ENCODE results near the gene SPACA1. TPM values are rescaled to one million over a fixed set of nuclear protein-coding genes. Genes with fewer than 3 reads are reported as not detected.
"Not testable (repeated sequence)": the region's sequence is repeated elsewhere in the genome, so short reads cannot be mapped to it uniquely, and the experiment has no call there.

Gene SPACA1, protein sequence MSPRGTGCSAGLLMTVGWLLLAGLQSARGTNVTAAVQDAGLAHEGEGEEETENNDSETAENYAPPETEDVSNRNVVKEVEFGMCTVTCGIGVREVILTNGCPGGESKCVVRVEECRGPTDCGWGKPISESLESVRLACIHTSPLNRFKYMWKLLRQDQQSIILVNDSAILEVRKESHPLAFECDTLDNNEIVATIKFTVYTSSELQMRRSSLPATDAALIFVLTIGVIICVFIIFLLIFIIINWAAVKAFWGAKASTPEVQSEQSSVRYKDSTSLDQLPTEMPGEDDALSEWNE
- not detected for polyA plus RNA-seq (ENCODE audit: insufficient read depth in 1 of 5, insufficient read length in 5 of 5, low replicate concordance in 1 of 5)
- long read RNA-seq, donor 1 = 0 reads
- long read RNA-seq, donor 2 = 0 reads
- long read RNA-seq, donor 3 = 0 reads
- long read RNA-seq, donor 4 = 0 reads
- long read RNA-seq, donor 5 = 0 reads
- long read RNA-seq, donor 6 = 0 reads
- long read RNA-seq, donor 7 = 0 reads
- long read RNA-seq, donor 8 = 0 reads

GRCh38 chr6:88047510-88048150 lies at the start of gene SPACA1:
Gene SPACA1, plus strand, starts transcription at chr6:88047841. Its CDS starts 65 bp downstream, at chr6:88047906.
- no peak for DNase-seq

- no peak for DNase-seq
These were observed 46.9 kb upstream of the SPACA1 start for GRCh38 chr6:88000713-88001112.

DNA sequence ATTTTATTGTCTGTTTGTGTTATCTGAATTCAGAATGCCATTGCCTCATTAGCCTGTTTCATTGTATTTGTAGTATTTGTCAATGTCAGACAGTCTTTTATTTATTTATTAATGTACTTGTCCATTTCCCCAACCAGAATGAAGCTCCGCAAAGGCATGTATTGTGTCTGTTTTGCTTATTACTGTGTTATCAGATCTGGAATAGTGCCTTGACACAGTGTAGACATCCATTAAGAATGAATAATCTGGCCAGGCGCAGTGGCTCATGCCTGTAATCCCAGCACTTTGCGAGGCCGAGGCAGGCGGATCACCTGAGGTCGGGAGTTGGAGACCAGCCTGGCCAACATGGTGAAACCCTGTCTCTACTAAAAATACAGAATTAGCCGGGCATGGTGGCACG lies 46.4 kb upstream of the SPACA1 start:
- not testable (repeated sequence) for DNase-seq

DNA sequence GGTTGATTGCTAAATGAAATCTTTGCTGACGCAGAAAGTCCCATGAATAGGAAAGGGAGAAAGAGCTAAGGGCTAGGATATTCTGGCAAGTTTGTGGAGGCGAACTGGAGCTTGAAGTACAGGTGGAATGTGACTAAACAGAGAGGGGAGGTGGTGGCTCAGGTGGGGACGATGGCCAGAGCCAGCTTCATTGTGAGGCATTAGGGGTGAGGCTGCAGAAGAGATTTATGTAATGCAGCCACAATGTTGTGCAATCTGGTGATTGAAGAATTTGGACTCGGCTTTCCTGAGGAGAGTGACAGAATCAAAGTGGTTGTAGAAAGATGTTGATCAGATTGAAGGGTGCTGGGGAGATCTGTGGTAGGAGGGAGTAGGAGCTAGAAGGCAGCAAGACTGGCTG lies 42.9 kb upstream of the SPACA1 start:
- no peak for DNase-seq

- DNase-seq = no peak
These were observed 41.1 kb upstream of the SPACA1 start for GRCh38 chr6:88006557-88006956.

- DNase-seq = no peak
These were observed 39.2 kb upstream of the SPACA1 start for GRCh38 chr6:88008411-88008810.

- DNase-seq = no peak
These were observed 38.8 kb upstream of the SPACA1 start for GRCh38 chr6:88008831-88009231.

- DNase-seq = no peak
These were observed 34.6 kb upstream of the SPACA1 start for GRCh38 chr6:88013015-88013414.

- no peak for DNase-seq
These were observed 34.1 kb upstream of the SPACA1 start for GRCh38 chr6:88013554-88013953.

DNA sequence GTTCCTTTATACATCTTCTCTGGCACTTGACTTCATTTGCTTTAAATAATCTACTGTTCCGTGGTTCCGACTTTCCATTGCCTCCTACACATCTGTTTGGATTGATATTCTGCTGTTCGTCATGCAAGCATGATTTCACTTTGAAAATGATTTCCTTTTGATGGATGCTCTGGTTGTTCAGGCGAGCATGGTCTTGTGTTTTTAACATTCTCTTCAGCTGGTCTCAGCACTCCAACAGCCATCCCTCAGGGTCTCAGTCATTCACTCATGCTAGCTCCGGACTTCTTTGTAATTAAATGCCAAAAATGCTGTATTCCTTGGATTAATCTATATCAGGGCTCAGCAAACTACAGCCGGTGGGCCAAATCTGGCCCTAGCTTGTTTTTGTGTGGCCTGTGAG lies 27.2 kb upstream of the SPACA1 start:
- no peak for DNase-seq

GRCh38 chr6:88024696-88025095 lies 22.9 kb upstream of the SPACA1 start:
- DNase-seq = no peak

DNA sequence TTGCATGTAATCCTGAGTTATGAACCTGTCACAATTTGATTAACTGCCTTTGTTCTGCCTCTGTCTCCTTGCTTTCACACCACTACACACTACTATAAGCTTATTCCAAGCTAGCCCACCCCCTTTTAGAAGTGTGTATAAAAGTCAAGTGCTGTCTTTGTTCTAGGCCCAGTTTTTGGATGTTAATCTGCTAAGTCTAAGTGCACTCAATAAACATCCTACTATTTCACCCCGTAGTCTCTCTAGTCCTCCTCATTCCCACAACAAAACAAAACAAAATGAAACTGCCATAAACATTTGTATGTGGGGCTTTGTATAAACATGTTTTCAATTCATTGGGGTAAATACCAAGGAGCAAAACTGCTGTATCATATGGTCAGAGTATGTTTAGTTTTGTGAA lies 16.1 kb upstream of the SPACA1 start:
- DNase-seq = no peak

DNA sequence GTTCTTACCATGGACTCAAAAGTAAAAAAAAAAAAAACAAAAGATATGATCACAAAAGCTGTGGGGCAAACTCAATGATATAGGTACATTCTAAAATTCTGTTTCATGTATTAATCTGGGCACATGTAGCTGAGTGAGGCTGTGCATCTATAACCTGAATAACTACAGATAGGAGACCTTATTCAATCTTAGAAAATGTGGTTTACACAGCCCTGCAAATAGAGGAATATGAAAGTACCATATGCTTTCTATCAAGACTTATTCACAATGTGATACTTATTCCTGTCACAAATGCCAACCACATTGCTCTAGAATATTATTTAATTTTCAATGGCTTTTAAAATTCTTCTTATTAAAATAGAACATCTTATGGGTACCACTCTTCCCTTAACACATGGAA lies 3.1 kb upstream of the SPACA1 start:
- no peak for DNase-seq

- no peak for DNase-seq
These were observed 2.0 kb upstream of the SPACA1 start for GRCh38 chr6:88045521-88046136.

GRCh38 chr6:88048578-88048977 lies 937 bp downstream of the SPACA1 start:
- DNase-seq = no peak

- DNase-seq = no peak
These were observed 2.6 kb downstream of the SPACA1 start for GRCh38 chr6:88050140-88050818.

DNA sequence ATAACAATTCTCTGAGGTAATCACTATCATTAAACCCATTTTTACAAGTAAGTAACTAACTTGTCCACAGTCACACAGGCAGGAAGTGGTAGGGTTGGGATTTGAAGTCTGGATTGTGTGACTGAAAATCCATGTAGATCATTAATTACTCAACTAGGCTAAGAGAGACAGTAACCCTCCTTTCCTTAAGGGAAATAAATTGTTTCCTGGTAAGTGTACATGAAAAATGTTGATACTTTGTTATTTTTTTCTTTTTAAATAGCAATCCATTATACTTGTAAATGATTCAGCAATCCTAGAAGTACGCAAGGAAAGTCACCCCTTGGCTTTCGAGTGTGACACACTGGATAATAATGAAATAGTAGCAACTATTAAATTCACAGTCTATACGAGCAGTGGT lies 11.6 kb downstream of the SPACA1 start:
- no peak for DNase-seq

- no peak for DNase-seq
These were observed 14.7 kb downstream of the SPACA1 start for GRCh38 chr6:88062376-88062775.

DNA sequence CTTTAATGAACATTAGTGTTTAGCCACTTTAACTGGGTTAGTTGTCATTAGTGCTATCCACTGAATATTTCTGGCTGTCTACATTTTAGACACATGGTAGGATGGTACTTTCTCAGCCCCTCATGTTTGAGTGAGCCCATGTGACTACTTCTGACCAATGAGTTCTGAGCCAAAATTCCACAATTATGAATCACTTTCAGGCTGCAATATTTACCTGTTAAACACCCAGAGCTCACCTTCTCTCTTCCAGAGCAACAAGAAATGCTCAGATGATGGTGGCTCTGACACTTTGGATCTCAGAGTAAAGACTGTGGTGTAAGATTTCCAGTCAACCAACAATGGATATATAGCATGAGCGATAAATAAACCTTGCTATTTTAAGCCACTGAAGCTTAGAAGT lies 24.8 kb downstream of the SPACA1 start:
- DNase-seq = no peak

DNA sequence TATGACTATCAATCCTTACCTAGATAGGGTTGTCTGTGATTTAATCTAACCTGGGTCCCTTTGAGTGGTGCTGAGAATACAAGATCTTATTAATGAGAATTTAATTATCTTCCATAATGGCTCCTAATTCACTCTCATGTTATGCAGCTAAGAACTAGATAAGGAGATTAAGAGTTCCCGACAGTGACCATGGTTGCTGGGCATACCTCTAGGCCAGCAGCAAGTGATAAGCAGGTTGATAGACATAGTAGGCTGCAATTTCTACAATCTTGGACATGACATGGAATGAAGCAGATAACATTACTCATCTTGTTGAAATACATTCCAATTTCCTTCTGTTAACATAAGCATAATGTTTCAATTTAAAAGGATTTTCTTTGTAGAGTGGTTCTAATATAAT lies 27.1 kb downstream of the SPACA1 start:
- no peak for DNase-seq

GRCh38 chr6:88077305-88077704 lies 29.7 kb downstream of the SPACA1 start:
- DNase-seq = no peak

DNA sequence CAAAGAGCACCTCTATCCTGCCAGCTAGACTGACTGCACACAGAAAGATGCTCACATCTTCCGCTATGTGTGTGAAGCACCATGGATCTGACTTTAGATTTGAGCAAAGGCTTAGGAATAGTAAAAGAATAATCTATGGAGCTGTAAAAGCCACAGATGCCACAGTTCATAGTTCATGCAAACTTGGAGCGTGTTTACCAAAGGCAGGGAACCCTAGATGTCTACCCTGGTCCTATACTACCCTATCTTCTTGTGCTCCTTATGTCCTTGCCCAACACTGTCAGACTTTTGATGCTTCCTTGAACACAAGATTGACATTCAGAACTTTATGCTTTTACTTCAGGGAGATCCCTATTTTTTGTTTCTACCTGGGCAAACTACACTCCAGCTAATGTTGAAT lies 39.2 kb downstream of the SPACA1 start:
- no peak for DNase-seq

Measured in right lung (tissue), 10 donors.